ENCODE measurements around the gene DNAJA4. TPM values are rescaled to one million over a fixed set of nuclear protein-coding genes. Genes with fewer than 3 reads are reported as not detected.

DNAJA4 gene
- total RNA-seq, 4 donors from 2014 or later, result 14.2 to 16.9 (median 16.4) TPM

DNA sequence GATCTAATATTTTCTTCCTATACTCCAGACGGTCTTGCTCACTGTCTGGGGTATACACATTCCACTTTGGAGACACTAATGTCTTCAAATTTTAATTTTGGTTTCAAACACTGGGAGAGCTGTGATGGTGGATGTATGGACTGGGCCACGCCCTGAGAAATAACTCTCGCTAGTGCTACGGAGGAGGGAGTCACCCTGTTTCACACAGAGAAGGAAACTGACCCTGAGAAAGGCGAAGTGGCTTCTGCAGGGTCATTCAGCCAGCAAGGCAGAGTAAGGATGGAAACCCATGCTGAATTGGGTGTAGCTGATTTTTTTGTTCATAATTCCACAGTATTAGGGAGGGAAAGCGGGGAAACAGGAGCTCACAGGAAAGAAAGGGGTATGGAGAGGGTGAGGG is 43.6 kb downstream of the DNAJA4 start:
- no peaks in the 10 kb centered on the region for H3K36me3 ChIP-seq
- no peaks in the 10 kb centered on the region for H3K9me3 ChIP-seq
- H3K27me3 ChIP-seq, result peaks cover 0 to 6% of the 10 kb centered on the region in 2 donors
- peaks cover 0 to 15% (median 3%) of the 10 kb centered on the region in 4 donors for H3K4me1 ChIP-seq
- no peak for DNase-seq (ENCODE audit: low spot score in 2 of 2)
- no peak overlapping the region for H3K27ac ChIP-seq
- H3K4me3 ChIP-seq, result no peak overlapping the region
- WGBS, 2 donors, result 43 to 45% methylated on average over 6 of the region's 6 CpGs
- TF ChIP-seq, protein P1, sequence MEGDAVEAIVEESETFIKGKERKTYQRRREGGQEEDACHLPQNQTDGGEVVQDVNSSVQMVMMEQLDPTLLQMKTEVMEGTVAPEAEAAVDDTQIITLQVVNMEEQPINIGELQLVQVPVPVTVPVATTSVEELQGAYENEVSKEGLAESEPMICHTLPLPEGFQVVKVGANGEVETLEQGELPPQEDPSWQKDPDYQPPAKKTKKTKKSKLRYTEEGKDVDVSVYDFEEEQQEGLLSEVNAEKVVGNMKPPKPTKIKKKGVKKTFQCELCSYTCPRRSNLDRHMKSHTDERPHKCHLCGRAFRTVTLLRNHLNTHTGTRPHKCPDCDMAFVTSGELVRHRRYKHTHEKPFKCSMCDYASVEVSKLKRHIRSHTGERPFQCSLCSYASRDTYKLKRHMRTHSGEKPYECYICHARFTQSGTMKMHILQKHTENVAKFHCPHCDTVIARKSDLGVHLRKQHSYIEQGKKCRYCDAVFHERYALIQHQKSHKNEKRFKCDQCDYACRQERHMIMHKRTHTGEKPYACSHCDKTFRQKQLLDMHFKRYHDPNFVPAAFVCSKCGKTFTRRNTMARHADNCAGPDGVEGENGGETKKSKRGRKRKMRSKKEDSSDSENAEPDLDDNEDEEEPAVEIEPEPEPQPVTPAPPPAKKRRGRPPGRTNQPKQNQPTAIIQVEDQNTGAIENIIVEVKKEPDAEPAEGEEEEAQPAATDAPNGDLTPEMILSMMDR (IDR thresholded peaks at IDR 0.05), result no peak
- TF ChIP-seq EP300 (IDR thresholded peaks at IDR 0.05), result no peak
- TF ChIP-seq POLR2A (IDR thresholded peaks at IDR 0.05), result no peak

DNA sequence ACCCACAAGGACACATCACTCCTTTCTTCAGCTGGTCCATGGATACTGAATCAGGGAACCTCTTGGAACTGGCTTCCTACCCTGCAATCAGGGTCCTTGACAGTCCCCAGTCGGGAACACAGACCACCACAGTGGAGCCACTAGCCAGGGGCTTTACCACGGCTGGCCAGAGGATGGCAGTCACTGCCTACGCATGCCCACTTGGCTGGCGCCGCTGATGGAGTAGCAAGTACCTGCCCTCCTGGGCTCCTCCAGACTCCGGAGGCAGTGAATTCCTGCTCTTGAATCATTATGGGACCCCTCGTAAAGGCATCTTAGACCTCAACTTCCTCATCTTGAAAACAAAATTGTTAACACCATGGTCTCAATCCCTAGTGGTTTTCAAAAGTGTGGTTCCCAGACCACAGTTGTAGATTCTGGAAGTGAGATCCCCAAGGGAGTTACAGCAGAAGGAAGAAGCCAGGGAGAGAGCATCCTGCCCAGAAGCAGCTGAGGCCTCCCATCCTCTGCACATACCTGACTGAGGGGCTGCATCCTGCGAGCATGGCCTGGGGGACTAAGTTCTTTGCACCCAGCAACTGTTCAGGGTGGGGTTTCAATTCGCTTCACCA is 44.2 kb downstream of the DNAJA4 start:
- H3K4me3 ChIP-seq, result no peak overlapping the region
- H3K27ac ChIP-seq, result no peak overlapping the region
- no peaks in the 10 kb centered on the region for H3K36me3 ChIP-seq
- 22 to 51% methylated on average over 4 to 9 of the region's 9 CpGs for WGBS, 2 donors
- peak; percentile 51 to 61 for DNase-seq (ENCODE audit: low spot score in 2 of 2)
- TF ChIP-seq POLR2A (IDR thresholded peaks at IDR 0.05) (no peak), EP300 (IDR thresholded peaks at IDR 0.05) (no peak)
- TF ChIP-seq, protein P1 (IDR thresholded peaks at IDR 0.05), result peak; percentile 72 to 88 (median 81)
- peaks cover 0 to 15% (median 3%) of the 10 kb centered on the region in 4 donors for H3K4me1 ChIP-seq
- no peaks in the 10 kb centered on the region for H3K9me3 ChIP-seq
- H3K27me3 ChIP-seq, result peaks cover 0 to 6% of the 10 kb centered on the region in 2 donors

DNA sequence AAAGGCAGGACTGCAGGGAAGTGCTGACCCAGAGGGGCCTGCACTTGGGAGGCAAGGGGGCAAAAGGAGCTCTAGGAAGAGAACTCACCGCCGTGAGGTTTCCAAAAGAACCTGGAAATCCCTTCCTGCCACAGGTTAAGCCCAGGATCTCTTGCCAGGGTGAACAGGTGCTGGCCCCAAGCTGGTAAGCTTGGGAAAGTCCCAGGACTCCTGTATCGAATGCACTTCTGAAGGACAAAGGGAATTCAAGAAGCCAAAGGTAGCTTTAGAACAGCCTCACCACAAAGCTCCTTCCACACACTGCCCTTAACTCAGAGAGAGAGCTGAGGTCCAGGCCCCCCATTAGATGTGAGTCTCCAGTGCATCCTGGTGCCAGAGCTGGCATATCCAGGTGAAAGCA is 46.9 kb downstream of the DNAJA4 start:
- H3K4me1 ChIP-seq, result peaks cover 0 to 16% (median 3%) of the 10 kb centered on the region in 4 donors
- no peaks in the 10 kb centered on the region for H3K9me3 ChIP-seq
- H3K36me3 ChIP-seq, result no peaks in the 10 kb centered on the region
- WGBS, 2 donors, result 85% methylated on average over 3 of the region's 3 CpGs
- DNase-seq (ENCODE audit: low spot score in 2 of 2), result no peak
- H3K27me3 ChIP-seq, result no peaks in the 10 kb centered on the region
- H3K27ac ChIP-seq, result no peak overlapping the region
- TF ChIP-seq, protein P1 (IDR thresholded peaks at IDR 0.05), result no peak
- no peak for TF ChIP-seq EP300 (IDR thresholded peaks at IDR 0.05)
- no peak for TF ChIP-seq POLR2A (IDR thresholded peaks at IDR 0.05)
- no peak overlapping the region for H3K4me3 ChIP-seq

DNA sequence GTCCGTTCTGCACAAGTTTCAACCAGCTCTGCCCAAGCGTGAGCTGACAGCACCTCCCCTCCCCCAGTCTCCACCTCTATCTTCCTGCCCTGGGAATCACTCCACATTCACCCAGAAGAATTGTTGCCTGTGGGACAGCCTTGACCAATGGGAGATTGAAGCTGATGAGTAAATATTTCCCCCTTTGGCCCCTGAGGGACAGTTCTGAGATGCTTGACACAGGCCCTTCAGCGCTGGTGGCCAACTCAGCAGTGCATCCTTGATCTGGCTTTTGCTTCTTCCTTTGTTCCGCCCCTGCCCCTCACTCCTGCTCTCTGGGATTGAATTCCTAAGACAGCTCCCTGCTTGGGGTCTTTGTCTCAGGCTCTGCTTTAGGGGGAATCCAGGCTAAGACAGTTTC is 48.2 kb downstream of the DNAJA4 start:
- no peak for DNase-seq (ENCODE audit: low spot score in 2 of 2)
- Histone ChIP-seq H3K4me1 (peaks cover 0 to 17% (median 3%) of the 10 kb centered on the region in 4 donors), H3K4me3 (no peak overlapping the region), H3K27ac (no peak overlapping the region), H3K9me3 (no peaks in the 10 kb centered on the region), H3K27me3 (no peaks in the 10 kb centered on the region), H3K36me3 (no peaks in the 10 kb centered on the region)
- TF ChIP-seq, protein P1 (IDR thresholded peaks at IDR 0.05), result no peak
- TF ChIP-seq POLR2A (IDR thresholded peaks at IDR 0.05) (no peak), EP300 (IDR thresholded peaks at IDR 0.05) (no peak)
- WGBS, 2 donors, result 71% methylated on average over 4 of the region's 4 CpGs

DNA sequence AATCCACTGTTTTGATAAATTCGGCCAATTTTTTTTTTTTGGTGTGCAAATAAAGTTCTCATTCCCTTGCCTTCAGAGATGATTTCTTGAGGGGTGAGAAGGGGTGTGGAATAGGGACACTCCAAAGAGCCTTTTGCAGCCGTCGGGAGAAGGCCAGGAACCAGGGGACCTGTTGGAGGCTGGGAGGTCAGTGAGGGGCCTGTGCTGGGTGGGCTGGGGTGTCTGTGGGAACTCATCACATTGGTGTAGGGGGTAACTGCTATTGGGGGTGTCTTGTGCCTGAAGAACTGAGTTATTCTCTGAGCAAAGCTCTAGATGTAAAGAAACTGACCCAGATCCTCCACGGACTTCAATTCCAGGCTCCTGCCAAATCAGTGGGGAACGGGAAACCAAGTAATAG is 48.6 kb downstream of the DNAJA4 start:
- DNase-seq (ENCODE audit: low spot score in 2 of 2), result no peak
- 72% methylated on average over 5 of the region's 5 CpGs for WGBS, 2 donors
- peaks cover 0 to 17% (median 3%) of the 10 kb centered on the region in 4 donors for H3K4me1 ChIP-seq
- H3K36me3 ChIP-seq, result no peaks in the 10 kb centered on the region
- H3K27me3 ChIP-seq, result no peaks in the 10 kb centered on the region
- H3K27ac ChIP-seq, result no peak overlapping the region
- no peaks in the 10 kb centered on the region for H3K9me3 ChIP-seq
- no peak overlapping the region for H3K4me3 ChIP-seq
- TF ChIP-seq POLR2A (IDR thresholded peaks at IDR 0.05) (no peak), EP300 (IDR thresholded peaks at IDR 0.05) (no peak)
- TF ChIP-seq, protein P1 (IDR thresholded peaks at IDR 0.05), result no peak
